Loucy (cell line): ENCODE measurements around the gene TTC6.

Source experiments
- H2AFZ ChIP-seq: fragments of 200-600 bp; sonication (generic); 2 replicates; pipeline ENCODE4 v1.6.0; 2016; ENCODE audit warnings: antibody characterized with exemption, mild to moderate bottlenecking, low read length, moderate library complexity
- H3F3A ChIP-seq: fragments of 200-600 bp; 2 replicates; pipeline ENCODE4 v1.6.0; 2016; ENCODE audit warnings: antibody characterized with exemption, low read depth, mild to moderate bottlenecking
- H3K27me3 ChIP-seq: fragments of 200-600 bp; sonication (generic); 2 replicates; pipeline ENCODE4 v1.6.1; 2014; ENCODE audit warnings: low read length, mild to moderate bottlenecking; ENCODE audit not compliant: insufficient read depth, poor library complexity, severe bottlenecking
- H3K36me3 ChIP-seq: fragments of 200-600 bp; sonication (generic); 2 replicates; pipeline ENCODE4 v1.6.1; 2016; ENCODE audit warnings: low read length; ENCODE audit not compliant: insufficient read depth
- H3K4me1 ChIP-seq: fragments of 200-600 bp; sonication (generic); 2 replicates; pipeline ENCODE4 v1.5.1; 2014; ENCODE audit warnings: low read length, mild to moderate bottlenecking; ENCODE audit not compliant: insufficient read depth, poor library complexity, severe bottlenecking
- H3K4me2 ChIP-seq: fragments of 200-600 bp; sonication (generic); 2 replicates; pipeline ENCODE4 v1.6.0; 2014; ENCODE audit warnings: antibody characterized with exemption, low read length, low read depth, mild to moderate bottlenecking; ENCODE audit not compliant: poor library complexity, severe bottlenecking
- H3K4me3 ChIP-seq: fragments of 200-600 bp; sonication (generic); 2 replicates; pipeline ENCODE4 v1.5.1; 2014; ENCODE audit warnings: low read length, mild to moderate bottlenecking, mixed read lengths; ENCODE audit not compliant: poor library complexity, severe bottlenecking
- H3K79me2 ChIP-seq: fragments of 200-600 bp; sonication (generic); 2 replicates; pipeline ENCODE4 v1.6.1; 2014; ENCODE audit warnings: low read length; ENCODE audit not compliant: insufficient read depth
- H3K9ac ChIP-seq: fragments of 200-600 bp; sonication (generic); 2 replicates; pipeline ENCODE4 v1.6.0; 2014; ENCODE audit warnings: mild to moderate bottlenecking, low read depth, low read length, moderate library complexity; ENCODE audit not compliant: poor library complexity, severe bottlenecking
- H3K9me2 ChIP-seq: fragments of 200-600 bp; sonication (generic); replicated peaks from 2 replicates; pipeline ENCODE4 v1.6.1; 2016; ENCODE audit warnings: low read depth, low read length, mixed read lengths
- H3K9me3 ChIP-seq: fragments of 200-600 bp; sonication (generic); 2 replicates; pipeline ENCODE4 v1.6.1; 2014; ENCODE audit warnings: mild to moderate bottlenecking, antibody characterized with exemption, low read length, low read depth; ENCODE audit not compliant: insufficient read depth
- H4K20me1 ChIP-seq: fragments of 200-600 bp; sonication (generic); 2 replicates; pipeline ENCODE4 v1.6.0; 2014; ENCODE audit warnings: antibody characterized with exemption, low read length, mild to moderate bottlenecking; ENCODE audit not compliant: insufficient read depth, poor library complexity, severe bottlenecking
- CTCF ChIP-seq: fragments of 200-600 bp; sonication (generic); conservative IDR thresholded peaks from 2 replicates; pipeline ENCODE4 v1.5.1; 2014; ENCODE audit warnings: mild to moderate bottlenecking, antibody characterized with exemption, low read length
- EZH2phosphoT487 ChIP-seq: fragments of 200-600 bp; IDR thresholded peaks from 2 replicates; pipeline ENCODE4 v1.6.1; 2018; ENCODE audit warnings: antibody characterized with exemption, mild to moderate bottlenecking, moderate library complexity, borderline replicate concordance

Gene TTC6

GRCh38 chr14:37571391-37571790 lies 24.0 kb upstream of the TTC6 start:
- TF ChIP-seq CTCF (no peak), EZH2phosphoT487 (no peak)
- no peaks in the 10 kb centered on the region for H4K20me1 ChIP-seq
- no peak overlapping the region for H3K9ac ChIP-seq
- H3F3A ChIP-seq: no peaks in the 10 kb centered on the region
- no peaks in the 10 kb centered on the region for H3K79me2 ChIP-seq
- no peaks in the 10 kb centered on the region for H3K4me1 ChIP-seq
- H3K36me3 ChIP-seq: no peaks in the 10 kb centered on the region
- H2AFZ ChIP-seq: no peak overlapping the region
- H3K9me2 ChIP-seq: no peaks in the 10 kb centered on the region; the same call in 1 of the 2 replicates
- H3K27me3 ChIP-seq: no peaks in the 10 kb centered on the region
- H3K9me3 ChIP-seq: no peaks in the 10 kb centered on the region
- no peak overlapping the region for H3K4me2 ChIP-seq
- no peak overlapping the region for H3K4me3 ChIP-seq

GRCh38 chr14:37573356-37573755 lies 22.1 kb upstream of the TTC6 start:
- Histone ChIP-seq H3K79me2 (no peaks in the 10 kb centered on the region), H3K4me1 (no peaks in the 10 kb centered on the region), H3K4me3 (no peak overlapping the region), H3K27me3 (no peaks in the 10 kb centered on the region), H3K36me3 (no peaks in the 10 kb centered on the region), H3K9ac (no peak overlapping the region), H3K4me2 (no peak overlapping the region), H3K9me3 (no peaks in the 10 kb centered on the region), H4K20me1 (no peaks in the 10 kb centered on the region), H2AFZ (no peak overlapping the region), H3K9me2 (no peaks in the 10 kb centered on the region; the same call in 1 of the 2 replicates), H3F3A (no peaks in the 10 kb centered on the region)
- TF ChIP-seq CTCF (no peak), EZH2phosphoT487 (no peak)

GRCh38 chr14:37579274-37579673 lies 16.2 kb upstream of the TTC6 start:
- Histone ChIP-seq H3K27me3 (no peaks in the 10 kb centered on the region), H2AFZ (no peak overlapping the region), H3K9ac (no peak overlapping the region), H4K20me1 (no peaks in the 10 kb centered on the region), H3K4me1 (no peaks in the 10 kb centered on the region), H3F3A (no peaks in the 10 kb centered on the region), H3K36me3 (no peaks in the 10 kb centered on the region), H3K4me2 (no peak overlapping the region), H3K9me2 (no peaks in the 10 kb centered on the region; the same call in 1 of the 2 replicates), H3K9me3 (no peaks in the 10 kb centered on the region), H3K4me3 (no peak overlapping the region), H3K79me2 (no peaks in the 10 kb centered on the region)
- TF ChIP-seq EZH2phosphoT487 (no peak), CTCF (no peak)
